HEK293 (cell line): ENCODE measurements around the gene PTPN6.
A peak's percentile ranks its signal among the peaks of the same experiment; 100 is the strongest.

ENCODE experiments used
- ELK4 ChIP-seq: IDR thresholded peaks from 2 replicates; pipeline ENCODE4 v1.6.1; 2011; ENCODE audit warnings: mild to moderate bottlenecking, low read depth, low read length, borderline replicate concordance
- GLIS1 ChIP-seq: fragments of 450-650 bp; formaldehyde crosslinking; IDR thresholded peaks from 2 replicates; pipeline ENCODE4 v1.5.1; 2016; ENCODE audit warnings: missing biosample characterization, missing genetic modification characterization
- REPIN1 ChIP-seq: fragments of 450-650 bp; formaldehyde crosslinking; IDR thresholded peaks from 2 replicates; pipeline ENCODE4 v1.5.1; 2017; ENCODE audit warnings: missing biosample characterization, missing genetic modification characterization, low read depth
- REST ChIP-seq: fragments of 450-650 bp; formaldehyde crosslinking; IDR thresholded peaks from 2 replicates; pipeline ENCODE4 v1.5.1; 2016; ENCODE audit warnings: missing biosample characterization, missing genetic modification characterization
- SALL2 ChIP-seq: fragments of 450-650 bp; formaldehyde crosslinking; IDR thresholded peaks from 2 replicates; pipeline ENCODE4 v1.5.0; 2017; ENCODE audit warnings: missing biosample characterization, mild to moderate bottlenecking, missing genetic modification characterization, borderline replicate concordance
- SP3 ChIP-seq: fragments of 450-650 bp; formaldehyde crosslinking; IDR thresholded peaks from 2 replicates; pipeline ENCODE4 v1.5.1; 2016; ENCODE audit warnings: missing biosample characterization, missing genetic modification characterization
- TSHZ1 ChIP-seq: fragments of 450-650 bp; formaldehyde crosslinking; IDR thresholded peaks from 2 replicates; pipeline ENCODE4 v1.5.1; 2016; ENCODE audit warnings: missing biosample characterization, missing genetic modification characterization, borderline replicate concordance
- ZBTB48 ChIP-seq: fragments of 450-650 bp; formaldehyde crosslinking; IDR thresholded peaks from 2 replicates; pipeline ENCODE4 v1.5.1; 2016; ENCODE audit warnings: missing biosample characterization, missing genetic modification characterization
- ZBTB8A ChIP-seq: fragments of 450-650 bp; formaldehyde crosslinking; IDR thresholded peaks from 2 replicates; pipeline ENCODE4 v1.5.1; 2016; ENCODE audit warnings: missing biosample characterization, missing genetic modification characterization
- ZNF138 ChIP-seq: fragments of 450-650 bp; formaldehyde crosslinking; IDR thresholded peaks from 2 replicates; pipeline ENCODE4 v1.5.1; 2016; ENCODE audit warnings: missing biosample characterization, missing genetic modification characterization, borderline replicate concordance
- ZNF140 ChIP-seq: fragments of 450-650 bp; formaldehyde crosslinking; IDR thresholded peaks from 2 replicates; pipeline ENCODE4 v1.5.1; 2016; ENCODE audit warnings: missing biosample characterization, missing genetic modification characterization
- ZNF146 ChIP-seq: fragments of 450-650 bp; formaldehyde crosslinking; IDR thresholded peaks from 2 replicates; pipeline ENCODE4 v1.5.1; 2016; ENCODE audit warnings: missing biosample characterization, missing genetic modification characterization
- ZNF19 ChIP-seq: fragments of 450-650 bp; formaldehyde crosslinking; IDR thresholded peaks from 2 replicates; pipeline ENCODE4; 2016; ENCODE audit warnings: missing biosample characterization, missing genetic modification characterization, low read depth
- ZNF211 ChIP-seq: fragments of 450-650 bp; formaldehyde crosslinking; IDR thresholded peaks from 2 replicates; pipeline ENCODE4 v1.5.1; 2016; ENCODE audit warnings: low read depth, missing biosample characterization, missing genetic modification characterization
- ZNF214 ChIP-seq: fragments of 450-650 bp; formaldehyde crosslinking; IDR thresholded peaks from 2 replicates; pipeline ENCODE4 v1.5.1; 2017; ENCODE audit warnings: missing biosample characterization, mild to moderate bottlenecking, missing genetic modification characterization, borderline replicate concordance
- ZNF23 ChIP-seq: fragments of 450-650 bp; formaldehyde crosslinking; IDR thresholded peaks from 2 replicates; pipeline ENCODE4 v1.5.1; 2016; ENCODE audit warnings: missing biosample characterization, missing genetic modification characterization, borderline replicate concordance
- ZNF239 ChIP-seq: fragments of 450-650 bp; formaldehyde crosslinking; IDR thresholded peaks from 2 replicates; pipeline ENCODE4 v1.5.1; 2016; ENCODE audit warnings: missing biosample characterization, missing genetic modification characterization
- ZNF324 ChIP-seq: fragments of 450-650 bp; formaldehyde crosslinking; IDR thresholded peaks from 2 replicates; pipeline ENCODE4 v1.5.1; 2016; ENCODE audit warnings: missing biosample characterization, missing genetic modification characterization
- ZNF335 ChIP-seq: fragments of 450-650 bp; formaldehyde crosslinking; conservative IDR thresholded peaks from 2 replicates; pipeline ENCODE4 v1.5.1; 2016; ENCODE audit warnings: missing biosample characterization, missing genetic modification characterization
- ZNF341 ChIP-seq: fragments of 450-650 bp; formaldehyde crosslinking; IDR thresholded peaks from 2 replicates; pipeline ENCODE4; 2016; ENCODE audit warnings: low read depth, missing biosample characterization, missing genetic modification characterization
- ZNF366 ChIP-seq: fragments of 450-650 bp; formaldehyde crosslinking; conservative IDR thresholded peaks from 2 replicates; pipeline ENCODE4 v1.5.1; 2016; ENCODE audit warnings: missing biosample characterization, missing genetic modification characterization
- ZNF449 ChIP-seq: fragments of 450-650 bp; formaldehyde crosslinking; IDR thresholded peaks from 2 replicates; pipeline ENCODE4 v1.5.1; 2017; ENCODE audit warnings: missing biosample characterization, mild to moderate bottlenecking, missing genetic modification characterization, moderate library complexity
- ZNF544 ChIP-seq: fragments of 450-650 bp; formaldehyde crosslinking; IDR thresholded peaks from 2 replicates; pipeline ENCODE4 v1.5.0; 2017; ENCODE audit warnings: missing biosample characterization, missing genetic modification characterization
- ZNF571 ChIP-seq: fragments of 450-650 bp; formaldehyde crosslinking; IDR thresholded peaks from 2 replicates; pipeline ENCODE4 v1.5.0; 2017; ENCODE audit warnings: missing biosample characterization, missing genetic modification characterization
- ZNF623 ChIP-seq: fragments of 450-650 bp; formaldehyde crosslinking; IDR thresholded peaks from 2 replicates; pipeline ENCODE4 v1.5.1; 2016; ENCODE audit warnings: missing biosample characterization, missing genetic modification characterization
- ZNF626 ChIP-seq: fragments of 450-650 bp; sonication (Bioruptor Pico); formaldehyde crosslinking; IDR thresholded peaks from 2 replicates; pipeline ENCODE4 v1.5.1; 2018; ENCODE audit warnings: missing biosample characterization, missing genetic modification characterization, inconsistent platforms
- ZNF707 ChIP-seq: fragments of 450-650 bp; formaldehyde crosslinking; IDR thresholded peaks from 2 replicates; pipeline ENCODE4 v1.5.1; 2016; ENCODE audit warnings: missing biosample characterization, missing genetic modification characterization
- ZNF792 ChIP-seq: fragments of 450-650 bp; formaldehyde crosslinking; IDR thresholded peaks from 2 replicates; pipeline ENCODE4 v1.5.1; 2016; ENCODE audit warnings: missing biosample characterization, missing genetic modification characterization
- ZSCAN4 ChIP-seq: fragments of 450-650 bp; formaldehyde crosslinking; IDR thresholded peaks from 2 replicates; pipeline ENCODE4 v1.5.1; 2017; ENCODE audit warnings: missing biosample characterization, missing genetic modification characterization

The PTPN6 gene

GRCh38 chr12:6937481-6938352 lies 13.4 kb upstream of the PTPN6 start (continued):
- TF ChIP-seq ZNF707 (tag by site-specific recombination) (no peak), ZNF239 (no peak), ZNF23 (tag by site-specific recombination) (no peak), ZBTB48 (tag by site-specific recombination) (0 out of 2 replicates have a peak, but pooled peaks have one; percentile 11), ZNF214 (tag by site-specific recombination) (no peak), ZNF449 (tag by site-specific recombination) (0 out of 2 replicates have a peak, but pooled peaks have one; percentile 10), ZNF366 (peak; percentile 100), GLIS1 (tag by site-specific recombination) (peak; percentile 39; the same call in 1 of the 2 replicates), ZNF571 (tag by site-specific recombination) (no peak), ZBTB8A (tag by site-specific recombination) (peak; percentile 87), ZNF626 (tag by site-specific recombination) (no peak), ZNF544 (tag by site-specific recombination) (no peak), REST (0 out of 2 replicates have a peak, but pooled peaks have one; percentile 9), REPIN1 (tag by site-specific recombination) (peak; percentile 18; the same call in 1 of the 2 replicates), ZNF211 (no peak), SP3 (tag by site-specific recombination) (peak; percentile 83), ZNF792 (tag by site-specific recombination) (no peak), ZNF341 (tag by site-specific recombination) (no peak), ZNF146 (tag by site-specific recombination) (no peak), ZNF19 (no peak), ZNF138 (no peak), ZNF140 (tag by site-specific recombination) (no peak), ZNF324 (tag by site-specific recombination) (0 out of 2 replicates have a peak, but pooled peaks have one; percentile 72), SALL2 (no peak), ELK4 (no peak), ZNF623 (tag by site-specific recombination) (no peak), ZNF335 (tag by site-specific recombination) (peak; percentile 86), TSHZ1 (tag by site-specific recombination) (no peak), ZSCAN4 (tag by site-specific recombination) (0 out of 2 replicates have a peak, but pooled peaks have one; percentile 11)
